ENCODE results near the gene LCP2. TPM values are rescaled to one million over a fixed set of nuclear protein-coding genes. Genes with fewer than 3 reads are reported as not detected.
A peak's percentile ranks its signal among the peaks of the same experiment; 100 is the strongest.

LCP2 gene
- total and polyA plus RNA-seq, 5 experiments from 2014 or later, result 119 to 311 (median 227) TPM

DNA sequence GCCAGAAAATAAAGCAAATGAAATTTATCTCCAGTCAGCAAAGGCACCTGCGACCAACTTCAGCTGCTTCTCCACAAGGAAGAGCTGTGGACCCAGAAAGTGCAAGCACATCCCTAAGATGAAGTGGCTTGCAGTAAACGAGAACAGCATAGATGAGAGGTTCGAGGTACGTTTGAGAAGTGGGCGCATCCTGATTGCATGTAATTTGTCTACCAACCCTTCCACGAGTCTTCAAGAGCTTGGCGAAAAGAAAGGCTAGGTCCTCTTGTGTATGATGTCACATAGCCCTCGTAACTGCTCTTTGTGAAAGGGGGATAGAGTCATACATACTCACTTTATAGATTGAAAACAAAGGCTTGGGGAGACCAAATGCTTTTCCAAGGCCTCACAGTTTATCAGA lies 6.0 kb upstream of the LCP2 start:
- no peaks in the 10 kb centered on the region for H3K27me3 Mint-ChIP-seq
- peaks cover 33 to 84% (median 80%) of the 10 kb centered on the region in 4 donors for H3K4me1 Mint-ChIP-seq
- peak overlapping the region; percentile 78 to 96 (median 89) for H3K4me3 Mint-ChIP-seq
- H3K36me3 Mint-ChIP-seq, result no peaks in the 10 kb centered on the region
- POLR2A ChIA-PET, result interaction anchor here (0.6 to 23.9 kb wide), 17 partner anchors 7 to 78 kb away, joined by 3 to 687 read pairs (median 5); partner anchors contain the start of gene LCP2
- ATAC-seq (peak; percentile 16 to 23), DNase-seq (no peak)
- H3K27ac Mint-ChIP-seq, result peak overlapping the region; percentile 89 to 99 (median 96)
- H3K9me3 Mint-ChIP-seq, result no peaks in the 10 kb centered on the region

- Mint-ChIP-seq H3K36me3 (no peaks in the 10 kb centered on the region), H3K9me3 (no peaks in the 10 kb centered on the region), H3K4me3 (peak overlapping the region; percentile 78 to 96 (median 89)), H3K27me3 (no peaks in the 10 kb centered on the region), H3K27ac (peak overlapping the region; percentile 89 to 99 (median 96)), H3K4me1 (peaks cover 36 to 91% (median 86%) of the 10 kb centered on the region in 4 donors)
- POLR2A ChIA-PET, result interaction anchor here (0.6 to 23.9 kb wide), 19 partner anchors 7 to 77 kb away, joined by 3 to 687 read pairs (median 5); partner anchors contain the start of gene LCP2
- DNase-seq, result peak; percentile 44 to 87 (median 80)
- peak; percentile 93 to 97 for ATAC-seq
These were observed 5.3 kb upstream of the LCP2 start for GRCh38 chr5:170302653-170303501.

DNA sequence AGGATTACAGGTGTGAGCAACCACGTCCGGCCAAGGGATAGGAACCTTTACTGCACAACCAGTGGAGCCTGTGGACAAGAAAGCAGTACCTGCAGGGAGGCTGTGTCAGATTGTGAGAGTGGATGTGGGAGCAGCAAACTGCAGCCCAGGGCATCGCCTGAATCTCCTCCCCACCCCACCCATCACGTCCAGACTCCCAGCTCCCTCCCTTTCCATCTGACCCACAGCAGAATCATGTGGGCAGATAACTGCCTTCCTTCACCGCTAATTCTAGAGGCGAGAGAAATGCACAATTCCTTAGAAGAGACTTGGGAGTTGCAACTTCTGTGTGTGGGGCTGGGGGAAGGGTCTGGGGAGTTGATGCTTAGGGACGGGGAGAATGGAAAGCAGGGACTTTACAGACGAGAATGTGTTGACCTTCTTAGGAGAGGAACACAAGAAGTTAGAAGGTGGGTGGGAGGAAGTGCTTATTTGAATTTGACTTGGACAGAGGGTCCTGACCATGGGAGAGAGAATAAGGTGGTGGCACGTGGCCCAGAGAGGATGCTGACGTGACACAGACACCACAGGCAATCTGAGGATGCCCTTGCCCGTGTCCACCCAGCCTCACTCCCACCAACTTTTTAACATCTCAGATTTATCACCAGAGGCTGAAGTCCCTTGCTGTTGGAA lies 4.5 kb upstream of the LCP2 start:
- Mint-ChIP-seq H3K27ac (peak overlapping the region; percentile 87 to 99 (median 96)), H3K36me3 (peaks cover 2 to 7% (median 2%) of the 10 kb centered on the region in 3 donors), H3K9me3 (no peaks in the 10 kb centered on the region), H3K27me3 (no peaks in the 10 kb centered on the region), H3K4me3 (peak overlapping the region; percentile 55 to 96 (median 88)), H3K4me1 (peaks cover 36 to 87% (median 86%) of the 10 kb centered on the region in 4 donors)
- DNase-seq, result no peak
- ATAC-seq, result no peak
- POLR2A ChIA-PET, result interaction anchor here (1.0 to 23.9 kb wide), 11 partner anchors 11 to 41 kb away, joined by 3 to 687 read pairs (median 6); no protein-coding TSS in a partner anchor

GRCh38 chr5:170301149-170301548 lies 3.6 kb upstream of the LCP2 start:
- Mint-ChIP-seq H3K27me3 (no peaks in the 10 kb centered on the region), H3K4me3 (peak overlapping the region in 9 of 10 donors; percentile 10 to 96 (median 84)), H3K27ac (peak overlapping the region; percentile 43 to 99 (median 84)), H3K9me3 (no peaks in the 10 kb centered on the region), H3K36me3 (peaks cover 9 to 17% (median 12%) of the 10 kb centered on the region in 3 donors), H3K4me1 (peaks cover 33 to 87% (median 78%) of the 10 kb centered on the region in 4 donors)
- POLR2A ChIA-PET, result interaction anchor here (1.0 to 23.9 kb wide), 9 partner anchors 11 to 40 kb away, joined by 3 to 687 read pairs (median 7); no protein-coding TSS in a partner anchor
- DNase-seq (no peak), ATAC-seq (no peak)

- Mint-ChIP-seq H3K27me3 (no peaks in the 10 kb centered on the region), H3K4me3 (peak overlapping the region in 8 of 10 donors; percentile 27 to 91 (median 47)), H3K36me3 (peaks cover 13 to 19% (median 19%) of the 10 kb centered on the region in 3 donors), H3K9me3 (no peaks in the 10 kb centered on the region), H3K27ac (peak overlapping the region in 9 of 10 donors; percentile 56 to 99 (median 86)), H3K4me1 (peaks cover 36 to 91% (median 76%) of the 10 kb centered on the region in 4 donors)
- DNase-seq (no peak), ATAC-seq (no peak)
- POLR2A ChIA-PET, result interaction anchor here (1.1 to 23.9 kb wide), 11 partner anchors 10 to 39 kb away, joined by 3 to 687 read pairs (median 24); no protein-coding TSS in a partner anchor
These were observed 2.9 kb upstream of the LCP2 start for GRCh38 chr5:170300361-170301013.

DNA sequence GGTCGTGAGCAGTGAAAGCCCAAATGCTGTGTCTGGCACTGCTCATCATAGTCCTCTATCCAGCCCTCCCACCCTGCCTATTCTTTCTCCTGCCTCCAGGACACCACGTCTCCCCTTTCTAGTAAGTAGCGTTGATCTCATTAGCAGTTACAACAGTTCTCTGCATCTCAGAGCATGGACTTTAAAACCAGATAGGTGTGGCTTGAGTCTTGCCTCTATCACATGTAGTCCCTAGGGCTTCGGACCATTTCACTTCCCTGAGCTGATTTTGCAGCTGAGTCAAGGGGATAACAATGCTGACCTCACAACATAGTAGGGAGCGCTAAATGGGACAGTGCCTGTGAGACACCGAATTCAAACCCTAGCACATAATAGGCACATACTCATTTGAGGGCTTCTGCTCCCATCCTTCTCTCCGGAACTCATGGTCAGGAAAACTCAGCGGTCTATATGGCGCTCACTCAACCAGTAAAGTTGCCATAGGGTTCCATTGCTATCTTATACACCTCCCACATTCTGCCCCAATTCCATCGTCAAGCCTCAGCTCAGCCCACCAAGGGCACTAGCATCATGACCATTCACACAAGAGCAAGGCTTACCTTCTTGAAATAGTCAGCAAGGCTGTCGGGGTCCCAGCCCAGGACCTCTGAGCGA lies 515 bp downstream of the LCP2 start:
- peak; percentile 16 to 31 for ATAC-seq
- DNase-seq, result no peak
- H3K4me3 Mint-ChIP-seq, result peak overlapping the region; percentile 97 to 100 (median 99)
- no peaks in the 10 kb centered on the region for H3K27me3 Mint-ChIP-seq
- no peaks in the 10 kb centered on the region for H3K9me3 Mint-ChIP-seq
- peaks cover 47 to 50% (median 47%) of the 10 kb centered on the region in 3 donors for H3K36me3 Mint-ChIP-seq
- POLR2A ChIA-PET, result interaction anchor here (1.0 to 23.9 kb wide), 12 partner anchors 9 to 43 kb away, joined by 3 to 687 read pairs (median 34); no protein-coding TSS in a partner anchor
- peak overlapping the region; percentile 92 to 99 (median 96) for H3K27ac Mint-ChIP-seq
- peaks cover 42 to 96% (median 74%) of the 10 kb centered on the region in 4 donors for H3K4me1 Mint-ChIP-seq

GRCh38 chr5:170296036-170296934 lies 1.3 kb downstream of the LCP2 start:
- no peak for DNase-seq
- peak overlapping the region; percentile 97 to 100 (median 99) for H3K4me3 Mint-ChIP-seq
- H3K4me1 Mint-ChIP-seq, result peaks cover 44 to 96% (median 74%) of the 10 kb centered on the region in 4 donors
- H3K27ac Mint-ChIP-seq, result peak overlapping the region; percentile 92 to 99 (median 96)
- POLR2A ChIA-PET, result interaction anchor here (1.0 to 23.9 kb wide), 11 partner anchors 9 to 42 kb away, joined by 3 to 687 read pairs (median 38); no protein-coding TSS in a partner anchor
- H3K9me3 Mint-ChIP-seq, result no peaks in the 10 kb centered on the region
- ATAC-seq, result no peak
- H3K36me3 Mint-ChIP-seq, result peaks cover 54 to 56% (median 55%) of the 10 kb centered on the region in 3 donors
- H3K27me3 Mint-ChIP-seq, result no peaks in the 10 kb centered on the region

- ATAC-seq (no peak), DNase-seq (no peak)
- H3K4me3 Mint-ChIP-seq, result peak overlapping the region; percentile 97 to 100 (median 99)
- peaks cover 58 to 72% (median 65%) of the 10 kb centered on the region in 3 donors for H3K36me3 Mint-ChIP-seq
- no peaks in the 10 kb centered on the region for H3K27me3 Mint-ChIP-seq
- H3K9me3 Mint-ChIP-seq, result no peaks in the 10 kb centered on the region
- peaks cover 52 to 97% (median 75%) of the 10 kb centered on the region in 4 donors for H3K4me1 Mint-ChIP-seq
- H3K27ac Mint-ChIP-seq, result peak overlapping the region; percentile 78 to 99 (median 96)
- POLR2A ChIA-PET, result interaction anchor here (0.9 to 23.9 kb wide), 10 partner anchors 7 to 47 kb away, joined by 3 to 687 read pairs (median 38); no protein-coding TSS in a partner anchor
These were observed 3.0 kb downstream of the LCP2 start for GRCh38 chr5:170294556-170294955.

- Mint-ChIP-seq H3K9me3 (no peaks in the 10 kb centered on the region), H3K27me3 (no peaks in the 10 kb centered on the region), H3K36me3 (peaks cover 63 to 77% (median 68%) of the 10 kb centered on the region in 3 donors), H3K4me3 (peak overlapping the region; percentile 97 to 100 (median 99)), H3K27ac (peak overlapping the region; percentile 78 to 99 (median 96)), H3K4me1 (peaks cover 56 to 97% (median 75%) of the 10 kb centered on the region in 4 donors)
- no peak for ATAC-seq
- POLR2A ChIA-PET, result interaction anchor here (1.5 to 23.9 kb wide), 8 partner anchors 12 to 44 kb away, joined by 6 to 687 read pairs (median 44); no protein-coding TSS in a partner anchor
- DNase-seq, result no peak
These were observed 3.5 kb downstream of the LCP2 start for GRCh38 chr5:170294057-170294456.

DNA sequence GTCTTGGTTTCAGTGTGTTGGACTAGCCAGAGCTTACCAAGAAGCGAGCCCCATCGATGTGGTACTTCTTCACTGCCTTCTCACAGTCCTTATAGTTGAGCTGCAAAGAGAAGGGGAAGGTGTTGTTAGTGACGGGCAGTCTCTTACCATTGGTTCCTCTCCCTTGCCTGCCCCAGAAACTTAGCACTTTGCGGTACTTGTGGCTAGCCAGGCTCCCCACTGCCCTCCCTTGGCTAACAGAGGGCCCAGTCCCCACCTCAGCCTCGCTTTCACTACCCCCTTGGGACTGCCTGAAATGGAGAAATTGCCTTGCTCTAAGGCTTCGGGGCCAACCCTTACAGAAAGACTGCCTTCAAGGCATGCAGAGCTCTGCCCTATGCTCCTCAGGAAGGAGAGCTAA lies 4.3 kb downstream of the LCP2 start:
- ATAC-seq (peak; percentile 20 to 39), DNase-seq (peak in 5 of 10 donors; percentile 36 to 70 (median 51))
- POLR2A ChIA-PET, result interaction anchor here (1.6 to 23.9 kb wide), 8 partner anchors 13 to 45 kb away, joined by 5 to 687 read pairs (median 44); no protein-coding TSS in a partner anchor
- Mint-ChIP-seq H3K27me3 (no peaks in the 10 kb centered on the region), H3K27ac (peak overlapping the region; percentile 92 to 99 (median 96)), H3K9me3 (no peaks in the 10 kb centered on the region), H3K36me3 (peaks cover 64 to 85% (median 74%) of the 10 kb centered on the region in 3 donors), H3K4me3 (peak overlapping the region; percentile 97 to 100 (median 99)), H3K4me1 (peaks cover 58 to 97% (median 76%) of the 10 kb centered on the region in 4 donors)

Data from naive thymus-derived CD8-positive, alpha-beta T cell (primary cell).